Naive thymus-derived CD4-positive, alpha-beta T cell (primary cell): ENCODE measurements around the gene PRRC2C. TPM values are rescaled to one million over a fixed set of nuclear protein-coding genes. Genes with fewer than 3 reads are reported as not detected.
A peak's percentile ranks its signal among the peaks of the same experiment; 100 is the strongest.

Source experiments
- ATAC-seq: fragments of 150-1000 bp; cut with Tn5 transposase; 2 replicates; pipeline ENCODE4 v1.10.0; 2021; ENCODE audit warnings: mild to moderate bottlenecking, moderate library complexity
- CTCF ChIA-PET: fragments of 350-600 bp; sonication (Branson Sonifier 250); formaldehyde crosslinking; loops from one replicate; lab custom pipeline; 2021; ENCODE audit warnings: antibody characterized with exemption; lab: Charles Lee
- POLR2A ChIA-PET: fragments of 350-600 bp; sonication (Branson Sonifier 250); formaldehyde crosslinking; loops from one replicate; lab custom pipeline; 2021; ENCODE audit warnings: antibody characterized with exemption, inconsistent platforms; lab: Charles Lee
- DNase-seq, 9 donors: peaks; one replicate each; pipeline versions ENCODE4 v3.0.0 to v3.0.0-alpha.2; 2020 to 2022; ENCODE audit warnings: mixed read lengths in 1 of 9
- H3K27ac ChIP-seq: one replicate; pipeline ENCODE4 v1.7.0; 2013; ENCODE audit warnings: mild to moderate bottlenecking, low read depth, low read length, moderate library complexity
- H3K27me3 ChIP-seq, 2 donors: one replicate each; pipeline ENCODE4 v1.7.0; 2013; ENCODE audit warnings: low read length in 2 of 2, mild to moderate bottlenecking in 2 of 2, moderate library complexity in 2 of 2; ENCODE audit not compliant: control insufficient read depth in 2 of 2, insufficient read depth in 2 of 2
- H3K36me3 ChIP-seq, 3 experiments: 1 replicate in 2 of 3; 2 replicates in 1 of 3; pipeline ENCODE4 v1.7.0; 2013; ENCODE audit warnings: low read length in 3 of 3, mild to moderate bottlenecking in 3 of 3, moderate library complexity in 1 of 3; ENCODE audit not compliant: insufficient read depth in 3 of 3, control insufficient read depth in 2 of 3
- H3K4me1 ChIP-seq, 2 donors: one replicate each; pipeline ENCODE4 v1.7.0; 2013; ENCODE audit warnings: low read length in 2 of 2, mild to moderate bottlenecking in 2 of 2, moderate library complexity in 1 of 2; ENCODE audit not compliant: control insufficient read depth in 2 of 2, insufficient read depth in 2 of 2
- H3K4me3 ChIP-seq: 2 replicates; pipeline ENCODE4 v1.7.0; 2013; ENCODE audit warnings: mild to moderate bottlenecking, low read length
- H3K9me3 ChIP-seq, 3 experiments: 1 replicate in 2 of 3; 2 replicates in 1 of 3; pipeline ENCODE4 v1.7.0; 2013; ENCODE audit warnings: low read length in 3 of 3; ENCODE audit not compliant: control insufficient read depth in 2 of 3
- H3K27ac Mint-ChIP-seq, 9 donors: one replicate each; pipeline ENCODE4 v1.8.0; 2020 to 2022; ENCODE audit warnings: mixed read lengths in 9 of 9, mild to moderate bottlenecking in 8 of 9, moderate library complexity in 5 of 9, inconsistent platforms in 2 of 9
- H3K27me3 Mint-ChIP-seq, 5 donors: one replicate each; pipeline ENCODE4 v1.8.0; 2021 to 2022; ENCODE audit warnings: mixed read lengths in 5 of 5, mild to moderate bottlenecking in 1 of 5
- H3K36me3 Mint-ChIP-seq, 5 donors: one replicate each; pipeline ENCODE4 v1.8.0; 2020 to 2022; ENCODE audit warnings: mixed read lengths in 5 of 5, mild to moderate bottlenecking in 3 of 5, inconsistent platforms in 1 of 5
- H3K4me1 Mint-ChIP-seq, 7 donors: one replicate each; pipeline ENCODE4 v1.8.0; 2020 to 2022; ENCODE audit warnings: mixed read lengths in 7 of 7, mild to moderate bottlenecking in 3 of 7, inconsistent platforms in 1 of 7
- H3K4me3 Mint-ChIP-seq, 10 donors: one replicate each; pipeline ENCODE4 v1.8.0; 2020 to 2022; ENCODE audit warnings: mild to moderate bottlenecking in 10 of 10, mixed read lengths in 10 of 10, moderate library complexity in 6 of 10, inconsistent platforms in 2 of 10
- H3K9me3 Mint-ChIP-seq, 11 donors: one replicate each; pipeline ENCODE4 v1.8.0; 2020 to 2022; ENCODE audit warnings: mixed read lengths in 11 of 11, mild to moderate bottlenecking in 4 of 11, inconsistent platforms in 1 of 11, moderate library complexity in 1 of 11
- intact Hi-C, 2 donors: fragments of 100-400 bp; cut with micrococcal nuclease; formaldehyde crosslinking; loops; one replicate each; pipeline ENCODE4 v1.15.1; 2023
- polyA plus RNA-seq, 2 donors: library from polyadenylated mRNA; unstranded; fragments of 300-500 nt; fragmentation: Illumina TruSeq; gene quantifications; one replicate each; pipeline ENCODE4 v1.2.3, GENCODE V29; 2021
- total RNA-seq, 6 experiments: library from RNA in 5 of 6; stranded (reverse) in 5 of 6; gene quantifications; 1 replicate in 5 of 6; 2 replicates in 1 of 6; pipeline ENCODE4 v1.2.3 and lab custom pipeline; 2021 to 2026

PRRC2C gene
- total and polyA plus RNA-seq, 7 experiments from 2014 or later = 45.2 to 341 (median 285) TPM

GRCh38 chr1:171515299-171515698 is 30.0 kb downstream of the PRRC2C start:
- POLR2A ChIA-PET = interaction anchor here (1.9 kb wide), 1 partner anchor 9 kb away, joined by 4 read pairs; no protein-coding TSS in a partner anchor

DNA sequence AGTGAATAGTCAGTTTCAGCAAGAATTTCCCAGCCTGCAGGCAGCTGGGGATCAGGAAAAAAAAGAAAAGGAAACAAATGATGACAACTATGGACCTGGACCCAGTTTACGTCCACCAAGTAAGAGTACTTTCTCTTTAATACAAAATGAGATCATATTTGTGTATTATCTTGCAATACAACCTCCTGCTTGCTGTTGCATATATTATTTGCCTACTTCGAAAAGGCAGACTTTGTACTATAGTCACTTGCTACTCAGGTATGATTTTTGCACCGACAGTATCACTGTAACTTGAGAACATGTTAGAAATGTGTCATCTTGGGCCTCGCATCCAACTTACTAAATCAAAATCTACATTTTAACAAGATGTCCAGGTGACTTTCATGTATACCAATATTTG is 30.4 kb downstream of the PRRC2C start:
- intact Hi-C loops = loop anchor here in 1 of 2 donors (2.0 kb wide), 1 partner anchor 29 kb away; no protein-coding TSS in a partner anchor
- no peak overlapping the region for H3K27ac ChIP-seq
- peaks cover 23 to 69% (median 31%) of the 10 kb centered on the region in 3 experiments for H3K36me3 ChIP-seq
- no peak overlapping the region for H3K4me3 Mint-ChIP-seq
- peaks cover 0 to 4% (median 0%) of the 10 kb centered on the region in 11 donors for H3K9me3 Mint-ChIP-seq
- H3K27me3 Mint-ChIP-seq = no peaks in the 10 kb centered on the region
- no peaks in the 10 kb centered on the region for H3K9me3 ChIP-seq
- H3K4me1 ChIP-seq = peaks cover 4 to 12% of the 10 kb centered on the region in 2 donors
- ATAC-seq (no peak), DNase-seq (no peak)
- no peak overlapping the region for H3K4me3 ChIP-seq
- peak overlapping the region in 3 of 9 donors; percentile 1 to 73 (median 66) for H3K27ac Mint-ChIP-seq
- ChIA-PET CTCF (interaction anchor here (2.9 kb wide), 1 partner anchor 31 kb away, joined by 10 read pairs; the partner anchor contains the start of gene PRRC2C), POLR2A (interaction anchor here (1.9 kb wide), 1 partner anchor 9 kb away, joined by 4 read pairs; no protein-coding TSS in a partner anchor)
- peaks cover 19 to 51% (median 46%) of the 10 kb centered on the region in 7 donors for H3K4me1 Mint-ChIP-seq
- no peaks in the 10 kb centered on the region for H3K27me3 ChIP-seq
- peaks cover 7 to 49% (median 29%) of the 10 kb centered on the region in 5 donors for H3K36me3 Mint-ChIP-seq

More at GRCh38 chr1:171515299-171515698, 30.0 kb downstream of the PRRC2C start:
- Histone ChIP-seq H3K36me3 (peaks cover 23 to 67% (median 31%) of the 10 kb centered on the region in 3 experiments), H3K4me3 (no peak overlapping the region), H3K27ac (no peak overlapping the region), H3K9me3 (no peaks in the 10 kb centered on the region), H3K27me3 (no peaks in the 10 kb centered on the region), H3K4me1 (peaks cover 8 to 15% of the 10 kb centered on the region in 2 donors)
- peaks cover 0 to 4% (median 0%) of the 10 kb centered on the region in 11 donors for H3K9me3 Mint-ChIP-seq
- no peak overlapping the region for H3K4me3 Mint-ChIP-seq
- H3K4me1 Mint-ChIP-seq = peaks cover 22 to 55% (median 50%) of the 10 kb centered on the region in 7 donors
- peaks cover 7 to 49% (median 29%) of the 10 kb centered on the region in 5 donors for H3K36me3 Mint-ChIP-seq
- DNase-seq (no peak), ATAC-seq (no peak)
- CTCF ChIA-PET = interaction anchor here (2.9 kb wide), 1 partner anchor 30 kb away, joined by 10 read pairs; the partner anchor contains the start of gene PRRC2C
- H3K27ac Mint-ChIP-seq = peak overlapping the region in 6 of 9 donors; percentile 1 to 73 (median 48)
- intact Hi-C loops = loop anchor here in 1 of 2 donors (2.0 kb wide), 1 partner anchor 28 kb away; no protein-coding TSS in a partner anchor
- no peaks in the 10 kb centered on the region for H3K27me3 Mint-ChIP-seq

- H3K27ac ChIP-seq = no peak overlapping the region
- Mint-ChIP-seq H3K4me3 (no peak overlapping the region), H3K9me3 (peaks cover 0 to 4% (median 0%) of the 10 kb centered on the region in 11 donors), H3K27me3 (no peaks in the 10 kb centered on the region), H3K36me3 (peaks cover 14 to 50% (median 33%) of the 10 kb centered on the region in 5 donors), H3K4me1 (peaks cover 6 to 16% (median 11%) of the 10 kb centered on the region in 7 donors), H3K27ac (peak overlapping the region in 1 of 9 donors; percentile 32)
- no peaks in the 10 kb centered on the region for H3K9me3 ChIP-seq
- peaks cover 24 to 83% (median 51%) of the 10 kb centered on the region in 3 experiments for H3K36me3 ChIP-seq
- no peaks in the 10 kb centered on the region for H3K4me1 ChIP-seq
- H3K4me3 ChIP-seq = no peak overlapping the region
- DNase-seq (no peak), ATAC-seq (no peak)
- H3K27me3 ChIP-seq = no peaks in the 10 kb centered on the region
- ChIA-PET POLR2A (no interaction called here), CTCF (no interaction called here)
- intact Hi-C loops = loop anchor here in 1 of 2 donors (2.0 kb wide), 1 partner anchor 13 kb away; no protein-coding TSS in a partner anchor
These were observed 36.2 kb downstream of the PRRC2C start for GRCh38 chr1:171521567-171521966.

DNA sequence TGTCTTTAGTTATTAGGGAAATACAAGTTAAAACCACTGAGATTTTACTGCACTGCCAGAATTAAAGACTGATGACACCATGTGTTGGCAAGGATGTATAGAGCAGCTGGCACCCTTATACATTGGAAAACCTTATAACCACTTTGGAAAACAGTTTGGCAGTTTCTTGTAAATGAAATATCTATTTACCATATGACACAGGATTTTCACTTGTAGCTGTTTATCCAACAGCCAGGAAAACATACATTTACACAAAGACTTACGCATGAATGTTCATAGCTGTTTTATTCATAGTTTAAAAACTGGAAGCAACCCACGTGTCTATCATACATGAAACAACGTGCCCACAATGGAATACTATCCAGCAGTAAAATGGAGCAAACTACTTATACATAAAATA is 45.3 kb downstream of the PRRC2C start:
- peaks cover 22 to 83% (median 56%) of the 10 kb centered on the region in 3 experiments for H3K36me3 ChIP-seq

GRCh38 chr1:171532520-171532919 is 47.2 kb downstream of the PRRC2C start:
- ATAC-seq (no peak), DNase-seq (no peak)
- intact Hi-C loops = no loop called here
- Histone ChIP-seq H3K4me3 (no peak overlapping the region), H3K36me3 (peaks cover 31 to 90% (median 65%) of the 10 kb centered on the region in 3 experiments), H3K9me3 (no peaks in the 10 kb centered on the region), H3K4me1 (no peaks in the 10 kb centered on the region), H3K27me3 (no peaks in the 10 kb centered on the region), H3K27ac (no peak overlapping the region)
- Mint-ChIP-seq H3K4me3 (peak overlapping the region in 1 of 10 donors; percentile 12), H3K9me3 (peaks cover 0 to 2% (median 0%) of the 10 kb centered on the region in 11 donors), H3K36me3 (peaks cover 29 to 65% (median 48%) of the 10 kb centered on the region in 5 donors), H3K27ac (peak overlapping the region in 5 of 9 donors; percentile 3 to 62 (median 7)), H3K27me3 (no peaks in the 10 kb centered on the region), H3K4me1 (peaks cover 4 to 21% (median 8%) of the 10 kb centered on the region in 7 donors)
- CTCF ChIA-PET = no interaction called here
- POLR2A ChIA-PET = no interaction called here

More for the DNA sequence above, 45.3 kb downstream of the PRRC2C start:
- CTCF ChIA-PET = interaction anchor here (0.6 kb wide), 1 partner anchor 11 kb away, joined by 6 read pairs; no protein-coding TSS in a partner anchor
- Mint-ChIP-seq H3K4me3 (no peak overlapping the region), H3K27me3 (no peaks in the 10 kb centered on the region), H3K36me3 (peaks cover 26 to 59% (median 46%) of the 10 kb centered on the region in 5 donors), H3K9me3 (peaks cover 0 to 2% (median 0%) of the 10 kb centered on the region in 11 donors), H3K4me1 (peaks cover 3 to 18% (median 6%) of the 10 kb centered on the region in 7 donors), H3K27ac (no peak overlapping the region)
- no peaks in the 10 kb centered on the region for H3K27me3 ChIP-seq
- no peaks in the 10 kb centered on the region for H3K9me3 ChIP-seq
- POLR2A ChIA-PET = no interaction called here
- ATAC-seq (no peak), DNase-seq (no peak)
- no peaks in the 10 kb centered on the region for H3K4me1 ChIP-seq
- intact Hi-C loops = loop anchor here in 1 of 2 donors (2.0 kb wide), 1 partner anchor 18 kb away; no protein-coding TSS in a partner anchor
- H3K4me3 ChIP-seq = no peak overlapping the region
- no peak overlapping the region for H3K27ac ChIP-seq

DNA sequence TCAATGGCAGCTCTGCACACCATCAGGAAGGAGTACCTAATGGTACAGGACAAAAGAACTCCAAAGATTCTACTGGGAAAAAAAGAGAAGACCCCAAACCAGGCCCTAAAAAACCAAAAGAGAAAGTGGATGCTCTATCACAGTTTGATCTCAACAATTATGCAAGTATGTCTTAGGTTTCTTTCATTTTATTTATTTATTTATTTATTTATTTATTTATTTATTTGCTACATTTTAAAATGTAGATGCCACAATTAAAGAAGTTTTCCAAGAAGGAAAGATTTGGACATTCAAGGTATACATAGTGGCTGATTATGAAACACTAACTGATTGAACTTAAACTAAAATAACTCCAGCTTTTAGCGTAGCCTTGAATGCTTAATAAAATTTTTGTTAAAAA is 60.2 kb downstream of the PRRC2C start:
- Histone ChIP-seq H3K36me3 (peaks cover 26 to 82% (median 36%) of the 10 kb centered on the region in 3 experiments), H3K4me1 (no peaks in the 10 kb centered on the region), H3K27ac (no peak overlapping the region), H3K9me3 (no peaks in the 10 kb centered on the region), H3K4me3 (no peak overlapping the region), H3K27me3 (no peaks in the 10 kb centered on the region)
- Mint-ChIP-seq H3K9me3 (peaks cover 0 to 4% (median 0%) of the 10 kb centered on the region in 11 donors), H3K36me3 (peaks cover 18 to 60% (median 44%) of the 10 kb centered on the region in 5 donors), H3K4me1 (peaks cover 4 to 18% (median 13%) of the 10 kb centered on the region in 7 donors), H3K27ac (peak overlapping the region in 4 of 9 donors; percentile 8 to 78 (median 52)), H3K4me3 (no peak overlapping the region), H3K27me3 (no peaks in the 10 kb centered on the region)
- intact Hi-C loops = no loop called here
- no peak for ATAC-seq
- no peak for DNase-seq
- ChIA-PET CTCF (interaction anchor here (0.7 kb wide), 1 partner anchor 48 kb away, joined by 4 read pairs; no protein-coding TSS in a partner anchor), POLR2A (no interaction called here)
